Activated T-helper 1 cell treated with anti-CD3 and anti-CD28 coated beads, Interleukin-2, amount 50 U/mL, for 16 hours (primary cell): ENCODE measurements around the gene OBP2A.
"Not testable (repeated sequence)": the region's sequence is repeated elsewhere in the genome, so short reads cannot be mapped to it uniquely, and the experiment has no call there.

Source experiments
- DNase-seq, 2 donors: peaks; one replicate each; pipeline ENCODE4 v3.0.0-alpha.2; 2020; ENCODE audit warnings: low read depth in 1 of 2, low spot score in 1 of 2

OBP2A gene

DNA sequence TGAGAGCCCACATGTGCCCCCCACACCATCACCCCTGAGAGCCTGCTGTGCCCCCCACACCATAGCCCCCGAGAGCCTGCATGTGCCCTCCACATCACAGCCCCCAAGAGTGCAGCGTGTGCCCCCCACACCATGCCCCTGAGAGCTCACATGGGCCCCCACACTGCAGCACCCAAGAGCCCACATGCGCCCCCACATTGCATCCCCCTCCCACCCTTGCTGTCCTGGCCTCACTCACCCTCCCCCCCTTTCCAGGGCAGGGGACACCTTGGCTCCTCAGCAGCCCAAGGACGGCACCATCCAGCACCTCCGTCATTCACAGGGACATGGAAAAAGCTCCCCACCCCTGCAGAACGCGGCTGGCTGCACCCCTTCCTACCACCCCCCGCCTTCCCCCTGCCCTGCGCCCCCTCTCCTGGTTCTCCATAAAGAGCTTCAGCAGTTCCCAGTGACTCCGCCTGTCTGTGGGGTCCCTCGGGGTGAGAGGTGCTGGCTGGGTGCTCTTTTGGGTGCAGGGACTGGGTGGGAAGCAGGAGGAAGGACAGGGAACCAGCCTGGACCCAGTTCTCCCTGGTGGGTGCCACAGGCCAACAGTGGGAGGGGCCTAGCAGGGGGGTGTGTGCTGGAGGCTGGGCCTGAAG lies 19.7 kb upstream of the OBP2A start:
- DNase-seq, result no peak

DNA sequence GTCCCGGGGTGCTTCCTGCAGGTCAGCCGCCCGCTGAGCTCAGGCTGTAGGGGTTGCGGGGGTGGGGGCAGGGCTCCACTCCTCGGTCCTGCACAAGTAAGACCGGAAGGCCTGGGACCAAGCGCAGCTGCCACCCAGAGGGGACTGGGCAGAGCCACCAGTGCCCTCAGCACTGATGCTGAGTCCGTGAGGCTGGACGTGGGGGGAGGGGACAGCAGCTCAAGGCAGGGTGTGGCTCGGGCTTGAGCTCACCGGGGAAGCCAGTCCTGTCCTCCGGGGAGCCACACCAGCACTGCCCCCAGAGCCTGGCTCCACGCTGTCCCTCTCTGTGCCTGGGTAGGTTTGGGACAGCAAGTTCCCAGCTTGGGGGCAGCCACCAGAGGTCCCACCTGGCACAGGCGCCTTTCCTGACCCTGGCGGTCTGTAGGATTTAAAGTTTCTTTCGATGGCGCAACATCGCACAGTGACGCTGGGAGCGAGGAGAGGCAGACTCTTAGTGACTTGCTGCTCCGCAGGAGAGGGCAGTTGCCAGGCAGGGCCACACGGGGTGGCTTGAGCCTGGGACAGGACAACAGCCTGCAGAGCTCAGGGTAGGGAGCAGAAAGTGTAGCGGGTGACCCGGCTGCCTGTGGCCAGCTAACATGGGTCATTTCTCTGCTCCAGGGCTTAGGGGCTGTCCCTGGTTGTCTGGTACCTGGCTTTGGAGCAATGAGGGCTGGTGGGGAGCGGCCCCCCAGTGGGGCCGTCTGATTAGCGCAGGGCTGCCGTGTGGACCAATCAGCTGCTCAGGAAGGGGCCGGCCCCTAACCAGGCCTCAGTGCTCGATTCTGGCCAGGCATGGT lies 19.0 kb upstream of the OBP2A start:
- DNase-seq, result no peak

DNA sequence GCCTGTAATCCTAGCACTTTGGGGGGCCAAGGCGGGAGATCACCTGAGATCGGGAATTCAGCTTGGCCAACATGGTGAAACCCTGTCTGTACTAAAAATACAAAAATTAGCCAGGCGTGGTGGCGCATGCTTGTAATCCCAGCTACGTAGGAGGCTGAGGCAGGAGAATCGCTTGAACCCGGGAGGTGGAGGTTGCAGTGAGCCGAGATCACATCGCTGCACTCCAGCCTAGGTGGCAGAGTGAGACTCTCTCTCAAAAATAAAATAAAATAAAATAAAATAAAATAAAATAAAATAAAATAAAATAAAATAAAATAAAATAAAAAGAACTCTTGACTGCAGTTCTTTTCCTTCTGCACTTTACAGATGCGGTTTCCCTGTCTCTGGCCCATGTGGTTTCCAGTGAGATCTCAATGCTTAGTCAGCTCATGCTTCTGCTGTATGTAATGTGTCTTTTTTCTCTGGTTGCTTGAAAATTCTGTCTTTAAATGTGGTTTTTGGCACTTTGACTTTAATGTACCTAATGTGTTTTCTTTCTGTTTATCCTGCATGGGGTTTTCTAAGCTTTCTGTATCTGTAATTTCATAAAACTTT lies 17.0 kb upstream of the OBP2A start:
- DNase-seq, result not testable (repeated sequence)

DNA sequence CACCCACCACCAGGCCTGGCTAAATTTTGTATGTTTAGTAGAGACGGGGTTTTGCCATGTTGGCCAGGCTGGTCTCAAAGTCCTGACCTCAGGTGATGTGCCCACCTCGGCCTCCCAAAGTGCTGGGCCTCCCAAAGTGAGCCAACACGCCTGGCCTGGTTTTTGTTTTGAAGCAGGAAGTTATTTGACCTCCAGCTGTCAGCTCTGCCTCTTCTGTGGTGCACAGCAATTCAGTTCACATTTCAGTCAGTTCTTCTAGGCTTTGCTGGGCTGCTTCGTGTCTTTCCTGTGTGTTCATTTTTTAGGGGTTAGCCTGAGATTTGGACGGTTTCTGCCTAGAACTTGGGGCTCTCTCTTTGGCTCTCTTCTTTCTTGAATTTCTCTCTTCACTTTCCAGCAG lies 15.8 kb upstream of the OBP2A start:
- DNase-seq, result no peak

DNA sequence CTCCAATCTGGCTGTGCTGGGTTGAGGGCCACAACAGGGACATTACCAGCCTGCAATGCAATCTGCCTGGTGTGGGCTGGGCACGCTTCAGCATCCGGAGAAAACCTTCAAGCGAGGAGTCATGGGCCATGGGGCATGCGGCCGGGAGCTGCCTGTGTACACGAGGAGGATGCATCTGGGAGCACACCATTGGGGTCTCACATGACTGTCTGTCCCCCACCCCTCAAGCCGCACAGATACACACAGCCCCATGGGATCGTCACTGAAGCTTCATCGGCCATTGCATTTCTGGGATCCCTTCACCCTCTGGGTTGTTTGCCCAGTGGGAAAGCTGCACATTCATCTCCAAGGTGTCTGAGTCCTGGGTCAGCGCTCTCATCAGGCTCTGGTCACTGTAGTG lies 14.8 kb upstream of the OBP2A start:
- no peak for DNase-seq

DNA sequence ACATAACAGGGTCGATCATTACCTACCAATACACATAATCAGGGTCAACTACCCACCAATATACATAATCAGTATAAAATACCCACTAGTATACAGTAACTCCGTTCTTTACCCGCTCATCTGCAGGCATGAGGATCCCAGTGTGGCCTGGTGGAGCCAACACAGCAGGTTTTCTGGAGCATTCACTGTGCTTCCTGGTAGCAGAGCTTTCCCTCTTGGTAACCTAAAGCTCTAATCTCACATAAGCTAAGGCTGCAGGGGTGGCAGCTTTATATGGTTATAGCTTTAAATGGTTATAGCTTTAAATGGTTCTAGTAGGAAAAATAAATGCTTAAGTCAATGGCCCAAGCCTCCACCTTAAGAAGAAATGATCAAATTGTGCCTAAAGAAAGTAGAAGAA lies 12.8 kb upstream of the OBP2A start:
- DNase-seq, result no peak

DNA sequence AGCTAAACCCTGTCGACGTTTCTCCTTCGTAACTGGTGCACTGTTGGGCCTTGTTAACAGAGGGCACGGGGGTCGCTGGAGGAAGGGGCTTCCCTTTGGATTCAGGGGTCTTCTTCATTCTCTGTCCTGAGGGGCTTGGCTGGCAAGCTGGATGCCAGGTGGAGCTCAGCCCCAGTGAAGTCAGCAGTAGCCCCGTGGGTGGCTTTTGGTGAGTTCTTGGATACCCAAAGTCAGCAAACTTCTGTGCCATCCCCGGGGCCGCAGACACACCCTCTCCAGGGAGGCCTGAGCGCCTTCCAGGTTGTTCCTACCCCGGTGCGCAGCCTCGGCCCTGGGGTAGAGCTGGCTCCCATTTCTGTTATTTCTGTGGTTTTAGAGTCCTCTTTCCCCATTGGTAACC lies 12.3 kb upstream of the OBP2A start:
- DNase-seq, result no peak

DNA sequence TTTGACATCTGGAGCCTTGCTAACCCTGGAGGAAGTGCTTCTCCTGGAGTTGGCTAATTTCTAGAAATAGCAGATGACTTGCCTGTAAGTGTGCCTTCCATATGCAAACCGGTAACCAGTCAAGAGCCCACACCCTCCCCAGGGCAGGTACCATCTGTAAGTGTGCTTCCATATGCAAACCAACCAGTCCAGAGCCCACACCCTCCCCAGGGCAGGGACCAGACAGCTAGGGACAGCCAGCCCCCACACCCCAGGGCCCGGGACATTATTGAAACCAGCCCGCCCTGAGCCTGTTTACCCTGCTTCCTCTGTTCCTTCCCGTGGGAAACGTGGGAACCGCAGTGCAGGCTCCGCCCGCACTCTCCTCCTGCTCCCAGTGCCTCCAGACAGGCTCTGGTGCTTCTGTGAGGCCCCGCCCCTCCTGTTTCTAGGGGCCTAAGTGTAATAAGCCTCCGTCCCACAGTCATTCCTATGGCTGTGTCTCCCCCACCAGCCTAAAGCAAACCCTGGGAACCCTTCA lies 11.7 kb upstream of the OBP2A start:
- not testable (repeated sequence) for DNase-seq

DNA sequence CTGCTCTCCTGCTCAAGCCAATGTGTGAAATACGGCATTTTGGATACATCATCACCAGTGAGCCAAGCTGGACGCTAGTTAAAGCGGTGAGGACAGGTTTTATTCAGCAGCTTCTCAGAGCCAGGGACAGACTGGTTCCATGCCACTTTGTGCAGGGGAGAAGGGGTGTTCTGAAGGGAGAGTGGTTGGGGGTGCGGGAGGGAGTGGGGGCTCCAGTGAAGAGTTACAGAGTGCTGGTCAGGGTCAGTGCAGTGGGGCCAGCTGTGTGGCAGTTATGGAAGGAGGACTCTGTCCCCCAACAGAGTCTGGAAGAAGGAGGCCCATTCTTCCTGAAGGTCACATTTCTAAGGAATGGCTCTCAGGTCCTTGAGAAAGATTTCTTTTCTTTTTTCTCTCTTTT lies 11.1 kb upstream of the OBP2A start:
- DNase-seq, result not testable (repeated sequence)

DNA sequence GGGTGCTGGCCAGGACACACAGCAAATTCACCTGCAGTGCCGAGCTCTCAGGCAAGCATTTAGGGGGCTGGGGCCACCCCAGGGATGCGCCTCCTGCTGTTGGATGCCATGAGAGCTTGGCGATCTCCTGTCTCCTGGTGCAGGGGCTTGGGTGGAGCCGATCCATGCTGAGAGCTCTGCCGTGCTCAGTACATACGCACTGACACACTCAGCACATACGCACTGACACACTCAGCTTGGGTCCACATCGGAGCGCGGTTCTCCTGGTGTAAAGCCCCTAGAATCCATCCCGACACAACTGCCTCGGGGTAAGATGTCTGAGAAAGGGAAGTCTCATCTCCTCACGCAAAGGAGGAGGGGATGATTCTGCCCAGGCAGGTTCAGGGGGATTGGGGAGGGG lies 10.3 kb upstream of the OBP2A start:
- not testable (repeated sequence) for DNase-seq

DNA sequence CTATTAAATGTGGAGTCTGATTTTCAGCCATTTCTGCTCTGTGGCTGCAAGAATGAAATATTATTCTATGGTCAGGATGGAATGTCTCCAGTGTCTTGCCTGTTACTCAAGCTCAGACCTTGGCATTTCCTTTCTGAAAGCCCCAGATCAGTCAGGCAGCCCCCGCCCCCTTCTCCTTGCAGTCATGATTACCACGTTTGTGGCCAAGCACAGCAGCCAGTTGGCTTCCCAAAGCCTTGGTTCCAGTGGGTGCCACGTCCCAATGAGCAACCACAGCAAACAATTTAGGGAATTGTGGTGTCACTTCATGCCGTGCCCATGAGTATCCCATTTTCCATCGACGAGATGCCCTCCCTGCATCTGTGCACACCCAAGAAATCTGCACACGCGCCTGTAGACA lies 9.7 kb upstream of the OBP2A start:
- no peak for DNase-seq

DNA sequence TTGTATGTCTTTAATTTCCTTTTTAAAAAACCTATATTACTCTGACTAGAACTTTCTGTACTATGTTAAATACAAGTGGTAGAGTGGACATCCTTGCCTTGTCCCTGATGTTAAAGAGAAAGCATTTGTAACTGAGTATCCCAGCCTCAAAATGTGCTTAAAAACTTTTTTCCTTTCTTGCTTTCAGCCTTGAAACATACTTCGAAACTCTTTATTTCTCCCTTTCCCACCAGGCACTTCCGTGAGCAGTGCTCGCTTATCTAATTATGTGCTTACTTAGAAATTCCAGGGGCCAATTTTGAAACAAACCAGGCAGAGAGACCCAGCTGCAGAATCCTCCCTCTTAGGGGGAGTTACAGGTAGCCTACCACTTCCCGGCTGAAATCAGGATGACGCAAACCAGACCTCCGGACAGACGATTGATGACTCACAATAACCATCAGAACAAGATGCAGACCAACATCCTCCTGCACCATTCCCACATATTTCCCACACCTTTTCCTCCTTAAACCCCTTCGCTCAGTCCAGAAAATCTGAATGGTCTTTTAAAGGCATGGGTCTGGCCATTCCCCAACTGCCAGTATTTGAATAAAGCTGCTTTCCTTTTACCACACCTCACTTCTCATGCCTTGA lies 2.5 kb upstream of the OBP2A start:
- DNase-seq, result not testable (repeated sequence)

DNA sequence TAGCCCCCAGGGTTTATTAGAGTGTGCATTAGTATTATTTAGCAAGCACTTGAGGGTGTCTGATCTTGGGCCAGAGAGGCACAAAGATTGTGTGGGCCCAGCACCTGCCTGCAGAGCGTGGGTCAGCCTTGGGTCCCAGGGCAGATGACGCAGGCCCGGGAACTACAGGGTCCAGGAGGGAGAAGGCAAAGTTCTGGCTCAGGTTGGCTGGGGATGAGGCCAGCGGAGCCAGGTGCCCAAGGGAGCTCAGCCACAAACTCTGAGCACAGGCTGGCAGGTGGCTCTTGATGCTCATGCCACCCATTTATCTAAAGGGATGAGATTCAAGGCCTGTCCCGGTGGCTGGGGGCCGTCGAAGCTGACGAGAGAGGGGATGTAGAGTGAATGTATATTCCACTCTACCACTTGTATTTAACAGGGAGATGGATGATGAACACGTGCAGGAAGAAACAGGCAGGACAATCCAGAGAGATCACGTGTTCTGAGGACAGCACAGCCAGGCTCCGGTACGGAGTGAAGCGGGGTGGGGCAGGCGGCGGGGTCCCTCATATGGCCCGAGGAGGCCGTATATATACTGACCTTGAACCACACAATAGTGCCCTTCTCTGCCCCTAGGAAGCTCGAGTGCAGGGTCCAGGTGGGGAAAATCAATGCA lies 818 bp upstream of the OBP2A start:
- DNase-seq, result no peak

DNA sequence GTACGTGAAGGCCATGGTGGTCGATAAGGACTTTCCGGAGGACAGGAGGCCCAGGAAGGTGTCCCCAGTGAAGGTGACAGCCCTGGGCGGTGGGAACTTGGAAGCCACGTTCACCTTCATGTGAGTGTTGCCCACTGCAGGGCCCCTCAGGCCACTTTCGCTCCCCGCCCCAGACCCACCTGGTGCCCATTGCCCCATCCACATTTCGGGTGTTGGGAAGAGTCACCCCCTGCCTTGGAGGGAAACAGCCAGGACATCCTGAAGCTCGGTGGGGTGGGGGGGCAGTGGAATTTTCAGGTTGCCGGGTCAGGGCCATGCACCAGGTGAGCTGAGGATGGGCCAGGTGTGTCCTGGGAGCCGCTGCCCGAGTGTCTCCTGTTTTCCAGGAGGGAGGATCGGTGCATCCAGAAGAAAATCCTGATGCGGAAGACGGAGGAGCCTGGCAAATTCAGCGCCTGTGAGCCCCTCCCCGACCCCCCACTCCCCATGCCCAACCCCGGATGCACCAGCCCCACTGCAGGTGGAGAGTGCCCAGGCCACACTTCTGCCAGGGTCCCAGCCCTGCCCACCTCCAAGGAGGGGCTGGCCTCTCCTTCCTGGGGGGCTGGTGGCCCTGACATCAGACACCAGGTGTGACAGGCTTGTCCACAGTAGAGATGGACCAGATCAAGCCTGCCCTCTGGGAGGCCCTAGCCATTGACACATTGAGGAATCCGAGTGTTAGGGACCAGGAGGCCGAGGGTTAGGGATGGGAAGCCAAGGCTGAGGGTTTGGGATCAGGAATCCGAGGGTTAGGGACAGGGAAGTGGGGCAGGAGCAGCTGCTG lies 1.1 kb downstream of the OBP2A start:
- DNase-seq, result not testable (repeated sequence)

DNA sequence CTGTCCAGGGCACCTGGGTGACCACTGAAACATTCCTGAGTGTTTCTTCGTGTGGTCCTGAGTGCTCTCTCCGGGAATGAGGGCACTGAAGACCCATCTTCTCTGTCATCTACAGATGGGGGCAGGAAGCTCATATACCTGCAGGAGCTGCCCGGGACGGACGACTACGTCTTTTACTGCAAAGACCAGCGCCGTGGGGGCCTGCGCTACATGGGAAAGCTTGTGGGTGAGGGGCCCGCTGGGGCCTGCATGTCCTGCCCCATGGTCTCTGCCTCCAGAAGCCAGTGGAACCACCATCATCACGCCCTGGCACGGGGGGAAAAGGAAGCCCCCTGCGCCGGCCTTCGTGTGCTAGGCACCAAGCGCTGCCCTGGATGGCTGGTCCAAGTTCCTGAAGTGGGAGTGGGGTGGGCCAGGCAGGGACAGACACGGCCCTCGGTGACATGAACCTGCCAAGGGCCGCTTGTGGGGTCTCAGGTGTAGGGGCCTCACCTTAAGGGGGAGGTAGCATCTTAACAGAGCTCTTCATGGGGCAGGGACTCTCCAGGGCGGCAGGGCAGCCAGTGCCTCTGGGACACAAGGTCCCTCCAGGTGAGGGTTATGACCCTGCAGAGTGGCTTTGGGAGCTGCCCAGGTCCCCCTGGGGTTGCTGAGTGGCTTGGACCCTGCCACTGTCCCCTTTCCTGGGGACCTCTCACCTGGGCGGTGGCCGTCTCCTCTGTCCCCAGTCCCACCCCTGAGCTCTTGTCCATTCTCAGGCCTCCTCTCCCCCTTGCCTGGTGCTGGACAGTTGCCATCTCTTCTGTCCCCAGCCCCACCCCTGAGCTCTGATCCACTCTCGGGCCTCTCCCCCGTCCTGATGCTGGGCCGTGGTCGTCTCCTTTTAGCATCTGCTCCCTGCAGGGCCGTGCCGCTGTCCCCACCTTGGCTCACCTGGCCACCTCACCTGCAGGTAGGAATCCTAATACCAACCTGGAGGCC lies 2.1 kb downstream of the OBP2A start:
- no peak for DNase-seq

DNA sequence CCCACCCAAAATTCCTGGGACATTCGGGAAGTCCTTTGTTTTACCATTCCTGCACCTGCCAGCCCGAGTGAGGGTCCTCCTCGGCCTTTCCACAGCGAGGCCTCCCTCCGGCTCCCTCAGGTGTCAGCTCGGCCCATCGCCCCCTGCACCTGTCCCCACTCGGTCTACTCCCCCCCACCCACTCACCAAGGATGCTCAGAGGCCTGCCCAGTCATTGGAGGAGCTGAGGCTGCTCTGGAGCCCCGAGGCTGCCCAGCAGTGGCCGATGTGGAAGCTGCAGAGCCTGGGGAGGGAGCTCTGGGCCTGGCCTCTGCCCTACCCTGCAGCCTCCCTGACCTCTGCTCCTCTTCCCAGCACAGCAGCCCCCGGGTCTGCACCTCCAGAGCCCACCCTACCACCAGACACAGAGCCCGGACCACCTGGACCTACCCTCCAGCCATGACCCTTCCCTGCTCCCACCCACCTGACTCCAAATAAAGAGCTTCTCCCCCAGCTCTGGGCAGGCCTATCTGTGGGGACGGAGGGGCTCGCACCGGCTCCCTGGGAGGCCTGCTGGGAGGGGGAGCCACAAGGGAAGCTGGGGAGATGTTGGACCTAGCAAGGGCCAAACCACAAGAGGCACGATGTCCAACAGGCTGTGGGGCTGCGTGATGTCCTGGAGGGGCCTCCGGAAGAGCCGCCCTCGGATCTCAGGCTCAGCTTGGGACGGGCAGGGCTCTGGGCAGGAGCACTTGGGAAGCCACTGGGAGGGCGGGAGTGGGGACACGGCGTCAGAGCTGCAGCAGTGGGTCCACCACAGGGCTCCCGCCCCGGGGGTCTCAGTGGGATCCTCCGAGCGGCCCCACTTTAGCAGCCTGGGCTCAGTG lies 3.8 kb downstream of the OBP2A start:
- not testable (repeated sequence) for DNase-seq

DNA sequence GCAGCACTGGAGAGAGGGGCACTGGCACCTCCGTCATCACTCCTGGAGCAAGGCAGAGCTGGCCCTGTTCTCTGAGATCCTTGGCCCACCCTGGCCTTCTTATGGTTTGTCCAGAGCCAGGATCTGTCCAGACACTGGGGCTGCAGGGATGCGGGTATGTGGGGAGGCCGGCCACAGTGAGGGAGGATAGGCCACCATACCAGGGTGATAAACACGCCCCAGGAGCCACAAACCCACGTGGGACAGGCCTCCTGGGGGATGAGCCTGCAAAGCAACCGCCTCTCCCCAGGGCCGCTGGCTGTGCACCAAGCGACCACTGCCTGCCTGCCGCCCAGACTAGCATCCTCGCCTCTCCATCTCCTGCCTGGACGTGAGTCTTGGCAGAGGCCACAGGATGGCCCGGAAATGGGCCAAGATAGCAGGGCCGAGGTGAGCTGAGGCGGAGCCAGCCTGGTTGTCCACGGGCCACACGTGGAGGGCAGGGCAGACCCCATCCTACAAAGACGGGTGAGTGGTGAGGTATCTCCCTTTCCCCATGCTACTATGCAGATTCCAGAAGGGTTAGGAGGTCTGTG lies 4.5 kb downstream of the OBP2A start:
- DNase-seq, result no peak

DNA sequence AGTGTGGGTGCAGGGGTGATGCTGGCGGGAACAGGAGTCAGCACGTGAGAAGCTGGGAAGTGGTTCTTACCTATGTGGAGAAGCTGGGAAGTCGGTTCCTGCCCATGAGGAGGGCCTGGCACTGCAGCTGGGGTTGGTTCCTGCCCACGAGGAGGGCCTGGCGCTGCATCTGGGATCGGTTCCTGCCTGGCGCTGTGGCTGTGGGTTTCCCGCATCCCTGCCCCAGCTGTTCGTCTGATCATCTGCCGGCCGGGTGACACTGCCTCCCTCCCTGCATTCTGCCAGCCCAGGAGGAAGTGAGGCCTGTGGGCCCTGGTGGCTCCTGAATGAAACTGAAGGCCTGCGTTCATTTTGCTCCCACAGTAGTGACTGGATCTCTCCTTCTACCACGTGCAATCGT lies 5.1 kb downstream of the OBP2A start:
- DNase-seq, result no peak
